ENCODE data around the gene RMI2. TPM values are rescaled to one million over a fixed set of nuclear protein-coding genes. Genes with fewer than 3 reads are reported as not detected.

The RMI2 gene
- polyA plus RNA-seq, 2 of the 4 experiments (the other 2 are of a cell fraction), result 24.2 to 26.9 TPM

DNA sequence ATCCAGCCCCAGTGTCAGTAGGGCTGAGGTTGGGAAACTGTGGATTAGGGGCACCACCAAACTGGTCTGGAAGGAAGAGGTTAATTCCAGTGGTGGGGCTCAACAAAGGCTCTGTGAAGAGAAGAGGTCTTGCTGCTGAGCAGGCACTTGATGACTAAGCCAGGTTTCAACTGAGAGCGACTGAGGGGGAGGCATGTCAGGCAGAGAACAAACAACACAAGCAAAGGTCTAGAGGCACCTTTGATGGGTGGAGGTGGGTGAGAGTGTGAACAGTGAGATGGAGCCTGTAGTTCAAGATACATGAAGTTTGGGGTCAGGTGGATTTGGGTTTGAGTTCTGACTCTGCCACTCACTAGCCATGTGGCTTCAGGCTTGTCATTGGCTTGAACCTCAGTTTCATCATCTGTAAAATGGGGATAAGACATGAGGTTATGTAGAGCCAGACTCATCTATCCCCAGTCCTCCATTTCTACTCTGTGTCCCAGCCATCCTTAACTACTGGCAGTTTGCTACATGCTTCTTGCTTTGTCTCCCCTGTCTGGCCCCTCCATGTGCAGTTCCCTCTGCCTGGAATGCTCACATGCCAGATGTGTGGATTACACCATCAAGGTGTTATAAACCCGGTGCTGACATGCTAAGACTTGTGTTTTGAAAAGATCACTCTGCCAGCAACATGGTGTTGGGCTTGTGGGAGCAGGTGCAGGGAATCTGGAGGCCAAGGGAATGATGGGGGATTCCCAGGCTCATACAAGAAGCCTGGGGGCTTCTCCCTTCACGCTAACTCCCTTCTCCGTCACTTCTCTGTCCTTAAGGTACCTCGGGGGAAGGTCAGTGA is 3.0 kb upstream of the RMI2 start:
- Histone ChIP-seq H3K27ac (no peak overlapping the region), H3K4me1 (peaks cover 10% of the 10 kb centered on the region), H3K4me3 (no peak overlapping the region), H3K4me2 (no peak overlapping the region), H3K9me3 (no peaks in the 10 kb centered on the region)
- ATAC-seq (no peak), FAIRE-seq (no peak), DNase-seq (ENCODE audit: low read depth in 1 of 2, low spot score in 1 of 2) (no peak)
- POLR2A ChIA-PET, result no interaction called here
- 51% methylated on average over 5 of the region's 5 CpGs for WGBS (ENCODE audit: missing lambda C conversion rate)
- CTCF ChIA-PET, result interaction anchor here (1.4 kb wide), 1 partner anchor 14 kb away, joined by 4 read pairs; no protein-coding TSS in a partner anchor
- TF ChIP-seq, protein P1, sequence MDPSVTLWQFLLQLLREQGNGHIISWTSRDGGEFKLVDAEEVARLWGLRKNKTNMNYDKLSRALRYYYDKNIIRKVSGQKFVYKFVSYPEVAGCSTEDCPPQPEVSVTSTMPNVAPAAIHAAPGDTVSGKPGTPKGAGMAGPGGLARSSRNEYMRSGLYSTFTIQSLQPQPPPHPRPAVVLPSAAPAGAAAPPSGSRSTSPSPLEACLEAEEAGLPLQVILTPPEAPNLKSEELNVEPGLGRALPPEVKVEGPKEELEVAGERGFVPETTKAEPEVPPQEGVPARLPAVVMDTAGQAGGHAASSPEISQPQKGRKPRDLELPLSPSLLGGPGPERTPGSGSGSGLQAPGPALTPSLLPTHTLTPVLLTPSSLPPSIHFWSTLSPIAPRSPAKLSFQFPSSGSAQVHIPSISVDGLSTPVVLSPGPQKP (IDR thresholded peaks at IDR 0.05; ENCODE audit: low read depth, low read length), result no peak
- TF ChIP-seq, protein P2, sequence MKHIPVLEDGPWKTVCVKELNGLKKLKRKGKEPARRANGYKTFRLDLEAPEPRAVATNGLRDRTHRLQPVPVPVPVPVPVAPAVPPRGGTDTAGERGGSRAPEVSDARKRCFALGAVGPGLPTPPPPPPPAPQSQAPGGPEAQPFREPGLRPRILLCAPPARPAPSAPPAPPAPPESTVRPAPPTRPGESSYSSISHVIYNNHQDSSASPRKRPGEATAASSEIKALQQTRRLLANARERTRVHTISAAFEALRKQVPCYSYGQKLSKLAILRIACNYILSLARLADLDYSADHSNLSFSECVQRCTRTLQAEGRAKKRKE (CRISPR knock-in tag; IDR thresholded peaks at IDR 0.05; ENCODE audit: low read depth), result no peak
- TF ChIP-seq, protein P3, sequence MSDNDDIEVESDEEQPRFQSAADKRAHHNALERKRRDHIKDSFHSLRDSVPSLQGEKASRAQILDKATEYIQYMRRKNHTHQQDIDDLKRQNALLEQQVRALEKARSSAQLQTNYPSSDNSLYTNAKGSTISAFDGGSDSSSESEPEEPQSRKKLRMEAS (IDR thresholded peaks at IDR 0.05), result no peak
- no peak for TF ChIP-seq TP53 (CRISPR knock-in tag; IDR thresholded peaks at IDR 0.05)
- no peak for TF ChIP-seq NR3C1 (IDR thresholded peaks at IDR 0.05)
- no peak for TF ChIP-seq FOSB (CRISPR knock-in tag; IDR thresholded peaks at IDR 0.05)
- no peak for TF ChIP-seq CBX2 (IDR thresholded peaks at IDR 0.05; ENCODE audit: borderline replicate concordance, low read depth)
- TF ChIP-seq EHMT2 (IDR thresholded peaks at IDR 0.05; ENCODE audit: low read depth), result no peak
- TF ChIP-seq, protein P4, sequence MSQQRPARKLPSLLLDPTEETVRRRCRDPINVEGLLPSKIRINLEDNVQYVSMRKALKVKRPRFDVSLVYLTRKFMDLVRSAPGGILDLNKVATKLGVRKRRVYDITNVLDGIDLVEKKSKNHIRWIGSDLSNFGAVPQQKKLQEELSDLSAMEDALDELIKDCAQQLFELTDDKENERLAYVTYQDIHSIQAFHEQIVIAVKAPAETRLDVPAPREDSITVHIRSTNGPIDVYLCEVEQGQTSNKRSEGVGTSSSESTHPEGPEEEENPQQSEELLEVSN (IDR thresholded peaks at IDR 0.05; ENCODE audit: borderline replicate concordance, low read depth), result no peak
- no peak for TF ChIP-seq JUNB (IDR thresholded peaks at IDR 0.05)
- no peak for TF ChIP-seq BHLHE40 (IDR thresholded peaks at IDR 0.05; ENCODE audit: low read depth, low read length)
- no peak for TF ChIP-seq ZSCAN20 (CRISPR knock-in tag; IDR thresholded peaks at IDR 0.05)
- TF ChIP-seq, protein P5, sequence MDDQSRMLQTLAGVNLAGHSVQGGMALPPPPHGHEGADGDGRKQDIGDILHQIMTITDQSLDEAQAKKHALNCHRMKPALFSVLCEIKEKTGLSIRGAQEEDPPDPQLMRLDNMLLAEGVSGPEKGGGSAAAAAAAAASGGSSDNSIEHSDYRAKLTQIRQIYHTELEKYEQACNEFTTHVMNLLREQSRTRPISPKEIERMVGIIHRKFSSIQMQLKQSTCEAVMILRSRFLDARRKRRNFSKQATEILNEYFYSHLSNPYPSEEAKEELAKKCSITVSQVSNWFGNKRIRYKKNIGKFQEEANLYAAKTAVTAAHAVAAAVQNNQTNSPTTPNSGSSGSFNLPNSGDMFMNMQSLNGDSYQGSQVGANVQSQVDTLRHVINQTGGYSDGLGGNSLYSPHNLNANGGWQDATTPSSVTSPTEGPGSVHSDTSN (IDR thresholded peaks at IDR 0.05), result no peak
- no peak for TF ChIP-seq FOXS1 (CRISPR knock-in tag; IDR thresholded peaks at IDR 0.05)
- no peak for TF ChIP-seq GATA3 (IDR thresholded peaks at IDR 0.05; ENCODE audit: borderline replicate concordance)
- no peak for TF ChIP-seq CHD4 (IDR thresholded peaks at IDR 0.05; ENCODE audit: borderline replicate concordance)
- no peak for TF ChIP-seq RAD21 (conservative IDR thresholded peaks at IDR 0.05 in 1 of 2, IDR thresholded peaks at IDR 0.05 in 1 of 2)
- no peak for TF ChIP-seq EP300 (IDR thresholded peaks at IDR 0.05)

DNA sequence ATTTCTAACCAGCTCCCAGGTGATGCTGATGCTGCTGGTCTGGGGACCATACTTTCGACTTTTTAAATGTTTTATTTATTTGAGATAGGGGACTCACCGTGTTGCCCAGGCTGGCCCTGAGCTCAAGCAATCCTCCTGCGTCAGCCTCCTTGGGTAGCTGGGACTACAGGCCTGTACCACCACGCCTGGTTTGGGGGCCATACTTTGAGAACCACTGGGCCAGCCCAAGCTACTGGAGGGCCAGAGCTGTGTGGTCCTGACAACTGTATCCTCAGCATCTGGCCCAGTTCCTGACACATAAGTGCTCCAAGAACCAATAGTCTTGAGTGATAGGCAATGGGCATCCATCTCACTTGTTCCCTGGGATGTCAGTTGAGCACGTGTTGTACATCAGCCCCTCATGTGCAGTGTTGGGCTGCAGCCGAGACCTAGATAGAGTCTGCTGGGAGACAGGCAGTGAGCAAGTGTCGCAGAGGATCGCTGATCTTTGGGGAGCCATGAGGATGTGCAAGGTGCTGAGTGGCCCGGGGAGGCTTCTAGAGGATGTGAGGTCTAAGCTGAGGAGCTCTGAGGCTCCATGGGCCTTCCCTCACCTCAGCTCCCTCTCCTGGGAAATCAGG is 1.6 kb downstream of the RMI2 start:
- TF ChIP-seq FOSL2 (IDR thresholded peaks at IDR 0.05) (no peak), FOSL2 (CRISPR knock-in tag; IDR thresholded peaks at IDR 0.05) (no peak), TP53 (CRISPR knock-in tag; IDR thresholded peaks at IDR 0.05) (no peak), EHF (CRISPR knock-in tag; IDR thresholded peaks at IDR 0.05) (no peak), RAD21 (conservative IDR thresholded peaks at IDR 0.05 in 1 of 2, IDR thresholded peaks at IDR 0.05 in 1 of 2) (no peak), GATA3 (IDR thresholded peaks at IDR 0.05; ENCODE audit: borderline replicate concordance) (no peak), RCOR1 (IDR thresholded peaks at IDR 0.05; ENCODE audit: low read depth, low read length) (no peak), MAZ (IDR thresholded peaks at IDR 0.05; ENCODE audit: borderline replicate concordance, low read depth, low read length) (no peak)
- TF ChIP-seq, protein P6, sequence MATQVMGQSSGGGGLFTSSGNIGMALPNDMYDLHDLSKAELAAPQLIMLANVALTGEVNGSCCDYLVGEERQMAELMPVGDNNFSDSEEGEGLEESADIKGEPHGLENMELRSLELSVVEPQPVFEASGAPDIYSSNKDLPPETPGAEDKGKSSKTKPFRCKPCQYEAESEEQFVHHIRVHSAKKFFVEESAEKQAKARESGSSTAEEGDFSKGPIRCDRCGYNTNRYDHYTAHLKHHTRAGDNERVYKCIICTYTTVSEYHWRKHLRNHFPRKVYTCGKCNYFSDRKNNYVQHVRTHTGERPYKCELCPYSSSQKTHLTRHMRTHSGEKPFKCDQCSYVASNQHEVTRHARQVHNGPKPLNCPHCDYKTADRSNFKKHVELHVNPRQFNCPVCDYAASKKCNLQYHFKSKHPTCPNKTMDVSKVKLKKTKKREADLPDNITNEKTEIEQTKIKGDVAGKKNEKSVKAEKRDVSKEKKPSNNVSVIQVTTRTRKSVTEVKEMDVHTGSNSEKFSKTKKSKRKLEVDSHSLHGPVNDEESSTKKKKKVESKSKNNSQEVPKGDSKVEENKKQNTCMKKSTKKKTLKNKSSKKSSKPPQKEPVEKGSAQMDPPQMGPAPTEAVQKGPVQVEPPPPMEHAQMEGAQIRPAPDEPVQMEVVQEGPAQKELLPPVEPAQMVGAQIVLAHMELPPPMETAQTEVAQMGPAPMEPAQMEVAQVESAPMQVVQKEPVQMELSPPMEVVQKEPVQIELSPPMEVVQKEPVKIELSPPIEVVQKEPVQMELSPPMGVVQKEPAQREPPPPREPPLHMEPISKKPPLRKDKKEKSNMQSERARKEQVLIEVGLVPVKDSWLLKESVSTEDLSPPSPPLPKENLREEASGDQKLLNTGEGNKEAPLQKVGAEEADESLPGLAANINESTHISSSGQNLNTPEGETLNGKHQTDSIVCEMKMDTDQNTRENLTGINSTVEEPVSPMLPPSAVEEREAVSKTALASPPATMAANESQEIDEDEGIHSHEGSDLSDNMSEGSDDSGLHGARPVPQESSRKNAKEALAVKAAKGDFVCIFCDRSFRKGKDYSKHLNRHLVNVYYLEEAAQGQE (IDR thresholded peaks at IDR 0.05), result no peak
- TF ChIP-seq, protein P1 (IDR thresholded peaks at IDR 0.05; ENCODE audit: low read depth, low read length), result no peak
- TF ChIP-seq, protein P2 (CRISPR knock-in tag; IDR thresholded peaks at IDR 0.05; ENCODE audit: low read depth), result no peak
- WGBS (ENCODE audit: missing lambda C conversion rate), result 90% methylated on average over 8 of the region's 9 CpGs
- ChIA-PET CTCF (interaction anchor here (0.9 to 3.0 kb wide), 7 partner anchors 10 to 382 kb away, joined by 3 to 14 read pairs (median 5); partner anchors contain the start of gene SOCS1), POLR2A (interaction anchor here (0.6 to 1.9 kb wide), 3 partner anchors 91 to 340 kb away, joined by 3 to 5 read pairs (median 4); partner anchors contain the start of gene SOCS1)
- DNase-seq (ENCODE audit: low read depth in 1 of 2, low spot score in 1 of 2) (no peak), ATAC-seq (no peak), FAIRE-seq (no peak)
- Histone ChIP-seq H3K27ac (peak overlapping the region in 1 of 2 experiments; percentile 93; a peak in 1 of 6 replicates), H3K9me3 (no peaks in the 10 kb centered on the region), H3K4me2 (peak overlapping the region; percentile 99), H3K4me3 (no peak overlapping the region), H3K4me1 (peaks cover 10% of the 10 kb centered on the region)
